CD4-positive, alpha-beta T cell treated with Interleukin-4 for 4 hours (primary cell): ENCODE results near the gene RNU6-1.

Experiments used
- DNase-seq: peaks from one replicate; pipeline ENCODE4 v3.0.0-alpha.2; 2020

RNU6-1 gene

GRCh38 chr15:67839929-67840748 lies at the start of gene RNU6-1:
Gene RNU6-1, minus strand, starts transcription at chr15:67840045.
- peak; percentile 97 for DNase-seq

GRCh38 chr15:67887776-67888175 lies 47.9 kb upstream of the RNU6-1 start:
- no peak for DNase-seq

GRCh38 chr15:67885861-67886260 lies 46.0 kb upstream of the RNU6-1 start:
- no peak for DNase-seq

- no peak for DNase-seq
Observed at GRCh38 chr15:67885175-67885523, 45.3 kb upstream of the RNU6-1 start.

GRCh38 chr15:67884514-67885174 lies 44.8 kb upstream of the RNU6-1 start:
- DNase-seq: peak; percentile 4

GRCh38 chr15:67884009-67884408 lies 44.2 kb upstream of the RNU6-1 start:
- no peak for DNase-seq

GRCh38 chr15:67883234-67883773 lies 43.5 kb upstream of the RNU6-1 start:
- no peak for DNase-seq

- DNase-seq: no peak
Observed at GRCh38 chr15:67882487-67883233, 42.8 kb upstream of the RNU6-1 start.

GRCh38 chr15:67880651-67881182 lies 40.9 kb upstream of the RNU6-1 start:
- DNase-seq: no peak

GRCh38 chr15:67879440-67880129 lies 39.7 kb upstream of the RNU6-1 start:
- no peak for DNase-seq

GRCh38 chr15:67878712-67879206 lies 38.9 kb upstream of the RNU6-1 start:
- no peak for DNase-seq

GRCh38 chr15:67873777-67874176 lies 33.9 kb upstream of the RNU6-1 start:
- DNase-seq: no peak

GRCh38 chr15:67870868-67871408 lies 31.1 kb upstream of the RNU6-1 start:
- DNase-seq: no peak

GRCh38 chr15:67869701-67870100 lies 29.9 kb upstream of the RNU6-1 start:
- no peak for DNase-seq

GRCh38 chr15:67865766-67866165 lies 25.9 kb upstream of the RNU6-1 start:
- no peak for DNase-seq

- no peak for DNase-seq
Observed at GRCh38 chr15:67865331-67865730, 25.5 kb upstream of the RNU6-1 start.

- DNase-seq: peak; percentile 59
Observed at GRCh38 chr15:67863442-67863987, 23.7 kb upstream of the RNU6-1 start.

GRCh38 chr15:67862750-67863441 lies 23.1 kb upstream of the RNU6-1 start:
- DNase-seq: no peak

- DNase-seq: no peak
Observed at GRCh38 chr15:67861983-67862382, 22.1 kb upstream of the RNU6-1 start.

- DNase-seq: no peak
Observed at GRCh38 chr15:67859331-67859946, 19.6 kb upstream of the RNU6-1 start.

GRCh38 chr15:67857220-67857619 lies 17.4 kb upstream of the RNU6-1 start:
- DNase-seq: no peak
